ENCODE results near the gene P4HTM.

P4HTM gene

GRCh38 chr3:49022688-49023171 is 32.7 kb downstream of the P4HTM start:
- no peak for DNase-seq

- no peak for DNase-seq
Observed at GRCh38 chr3:49023775-49024174, 33.7 kb downstream of the P4HTM start.

- DNase-seq, result no peak
Observed at GRCh38 chr3:49024449-49024848, 34.4 kb downstream of the P4HTM start.

GRCh38 chr3:49025005-49025792 is 35.2 kb downstream of the P4HTM start:
- DNase-seq, result no peak

- DNase-seq, result no peak
Observed at GRCh38 chr3:49025793-49026520, 35.9 kb downstream of the P4HTM start.

- no peak for DNase-seq
Observed at GRCh38 chr3:49026536-49026935, 36.5 kb downstream of the P4HTM start.

- no peak for DNase-seq
Observed at GRCh38 chr3:49027634-49028033, 37.6 kb downstream of the P4HTM start.

- DNase-seq, result no peak
Observed at GRCh38 chr3:49028298-49028672, 38.2 kb downstream of the P4HTM start.

GRCh38 chr3:49028673-49029562 is 38.9 kb downstream of the P4HTM start, which contains the start of gene IMPDH2:
Gene IMPDH2 (minus strand): TSS chr3:49029398. CDS start chr3:49029350, 48 bp downstream.
- peak in 55 of 56 donors; percentile 69 to 97 (median 91) for DNase-seq

GRCh38 chr3:49029563-49029884 is 39.5 kb downstream of the P4HTM start:
- DNase-seq, result no peak

- no peak for DNase-seq
Observed at GRCh38 chr3:49030321-49030720, 40.3 kb downstream of the P4HTM start.

GRCh38 chr3:49032646-49033304 is 42.7 kb downstream of the P4HTM start:
- DNase-seq, result no peak

- no peak for DNase-seq
Observed at GRCh38 chr3:49034650-49035049, 44.6 kb downstream of the P4HTM start.

- DNase-seq, result no peak
Observed at GRCh38 chr3:49035281-49035680, 45.2 kb downstream of the P4HTM start.

GRCh38 chr3:49053543-49053942 is 63.5 kb downstream of the P4HTM start:
- no peak for DNase-seq

- no peak for DNase-seq
Observed at GRCh38 chr3:49054344-49054862, 64.4 kb downstream of the P4HTM start.
